ENCODE measurements around the gene ANKRD9. TPM values are rescaled to one million over a fixed set of nuclear protein-coding genes. Genes with fewer than 3 reads are reported as not detected.

The ANKRD9 gene
- total RNA-seq, 1 donor from 2014 or later, result 10.8 TPM

DNA sequence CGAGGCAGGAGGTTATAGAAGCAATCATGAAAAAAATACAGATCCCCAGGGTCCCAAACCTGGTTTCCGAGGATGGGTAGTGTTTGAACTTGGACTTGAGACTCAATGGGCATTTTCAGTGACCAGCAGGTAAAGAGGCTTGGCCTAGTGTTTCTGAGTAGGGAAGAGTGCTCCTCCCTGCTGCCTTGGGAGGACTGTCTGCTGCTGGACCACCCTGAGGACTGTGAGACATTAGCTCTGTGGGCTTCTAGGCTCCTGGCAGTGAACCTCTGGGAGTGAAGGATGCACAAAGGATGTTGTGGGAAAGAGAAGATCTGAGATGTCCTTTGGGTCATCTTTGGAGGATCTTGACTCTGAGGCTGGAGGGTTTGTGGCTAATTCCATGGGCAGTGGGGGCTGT lies 30.5 kb downstream of the ANKRD9 start:
- H4K20me1 ChIP-seq (ENCODE audit: low read depth), result no peaks in the 10 kb centered on the region
- no peaks in the 10 kb centered on the region for H3F3A ChIP-seq (ENCODE audit: low read depth)
- TF ChIP-seq EZH2phosphoT487 (IDR thresholded peaks at IDR 0.05), result no peak
- TF ChIP-seq EZH2 (IDR thresholded peaks at IDR 0.05), result no peak
- TF ChIP-seq, protein P1, sequence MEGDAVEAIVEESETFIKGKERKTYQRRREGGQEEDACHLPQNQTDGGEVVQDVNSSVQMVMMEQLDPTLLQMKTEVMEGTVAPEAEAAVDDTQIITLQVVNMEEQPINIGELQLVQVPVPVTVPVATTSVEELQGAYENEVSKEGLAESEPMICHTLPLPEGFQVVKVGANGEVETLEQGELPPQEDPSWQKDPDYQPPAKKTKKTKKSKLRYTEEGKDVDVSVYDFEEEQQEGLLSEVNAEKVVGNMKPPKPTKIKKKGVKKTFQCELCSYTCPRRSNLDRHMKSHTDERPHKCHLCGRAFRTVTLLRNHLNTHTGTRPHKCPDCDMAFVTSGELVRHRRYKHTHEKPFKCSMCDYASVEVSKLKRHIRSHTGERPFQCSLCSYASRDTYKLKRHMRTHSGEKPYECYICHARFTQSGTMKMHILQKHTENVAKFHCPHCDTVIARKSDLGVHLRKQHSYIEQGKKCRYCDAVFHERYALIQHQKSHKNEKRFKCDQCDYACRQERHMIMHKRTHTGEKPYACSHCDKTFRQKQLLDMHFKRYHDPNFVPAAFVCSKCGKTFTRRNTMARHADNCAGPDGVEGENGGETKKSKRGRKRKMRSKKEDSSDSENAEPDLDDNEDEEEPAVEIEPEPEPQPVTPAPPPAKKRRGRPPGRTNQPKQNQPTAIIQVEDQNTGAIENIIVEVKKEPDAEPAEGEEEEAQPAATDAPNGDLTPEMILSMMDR (IDR thresholded peaks at IDR 0.05), result no peak
- no peak for DNase-seq (ENCODE audit: low spot score)
- no peaks in the 10 kb centered on the region for H3K36me3 ChIP-seq
- no peaks in the 10 kb centered on the region for H3K4me1 ChIP-seq
- no peak overlapping the region for H2AFZ ChIP-seq (replicated peaks)
- H3K4me3 ChIP-seq, result no peak overlapping the region
- H3K27ac ChIP-seq, result no peak overlapping the region
- no peaks in the 10 kb centered on the region for H3K9me3 Mint-ChIP-seq
- no peak overlapping the region for H3K4me3 Mint-ChIP-seq
- H3K27me3 Mint-ChIP-seq (ENCODE audit: insufficient read depth, low read depth), result peaks cover 3% of the 10 kb centered on the region
- H3K9ac ChIP-seq, result no peak overlapping the region
- no peaks in the 10 kb centered on the region for H3K9me3 ChIP-seq (ENCODE audit: low read depth)
- H3K36me3 Mint-ChIP-seq, result peaks cover 18% of the 10 kb centered on the region
- H3K79me2 ChIP-seq (ENCODE audit: low read depth), result no peaks in the 10 kb centered on the region
- no peaks in the 10 kb centered on the region for H3K27me3 ChIP-seq
- H3K4me2 ChIP-seq, result no peak overlapping the region
- H3K27ac Mint-ChIP-seq, result peak overlapping the region; percentile 59
- H3K4me1 Mint-ChIP-seq, result no peaks in the 10 kb centered on the region

DNA sequence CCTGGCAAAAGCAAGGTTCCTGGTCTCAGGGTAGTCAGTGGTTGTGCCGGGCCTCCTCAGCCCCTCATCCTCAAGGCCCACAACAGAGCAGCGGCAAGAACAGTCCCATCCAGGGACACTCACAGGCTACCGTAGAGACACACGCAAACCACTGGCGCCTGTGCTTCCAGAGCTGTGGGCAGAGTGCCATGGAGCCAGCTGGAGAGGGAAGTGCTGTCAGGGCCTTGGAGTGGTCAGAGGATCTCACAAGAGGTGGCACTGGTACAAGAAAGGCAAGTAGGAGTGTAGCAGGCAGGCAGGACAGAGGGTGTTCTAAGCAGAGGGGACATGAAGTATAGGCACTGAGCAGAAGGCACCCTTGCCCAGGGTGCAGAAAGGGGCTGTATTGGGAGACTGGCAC lies 34.6 kb downstream of the ANKRD9 start:
- Mint-ChIP-seq H3K9me3 (no peaks in the 10 kb centered on the region), H3K27me3 (ENCODE audit: insufficient read depth, low read depth) (peaks cover 3% of the 10 kb centered on the region), H3K36me3 (peaks cover 15% of the 10 kb centered on the region), H3K27ac (peak overlapping the region; percentile 38), H3K4me3 (no peak overlapping the region), H3K4me1 (no peaks in the 10 kb centered on the region)
- Histone ChIP-seq H3K27me3 (no peaks in the 10 kb centered on the region), H3K9me3 (ENCODE audit: low read depth) (no peaks in the 10 kb centered on the region), H3K9ac (no peak overlapping the region), H3K4me2 (no peak overlapping the region), H3K4me3 (no peak overlapping the region), H3K4me1 (no peaks in the 10 kb centered on the region), H3F3A (ENCODE audit: low read depth) (no peaks in the 10 kb centered on the region), H3K27ac (no peak overlapping the region), H3K79me2 (ENCODE audit: low read depth) (no peaks in the 10 kb centered on the region), H2AFZ (replicated peaks) (no peak overlapping the region), H4K20me1 (ENCODE audit: low read depth) (no peaks in the 10 kb centered on the region), H3K36me3 (no peaks in the 10 kb centered on the region)
- no peak for DNase-seq (ENCODE audit: low spot score)
- TF ChIP-seq EZH2 (IDR thresholded peaks at IDR 0.05) (no peak), EZH2phosphoT487 (IDR thresholded peaks at IDR 0.05) (no peak)
- TF ChIP-seq, protein P1 (IDR thresholded peaks at IDR 0.05), result no peak

DNA sequence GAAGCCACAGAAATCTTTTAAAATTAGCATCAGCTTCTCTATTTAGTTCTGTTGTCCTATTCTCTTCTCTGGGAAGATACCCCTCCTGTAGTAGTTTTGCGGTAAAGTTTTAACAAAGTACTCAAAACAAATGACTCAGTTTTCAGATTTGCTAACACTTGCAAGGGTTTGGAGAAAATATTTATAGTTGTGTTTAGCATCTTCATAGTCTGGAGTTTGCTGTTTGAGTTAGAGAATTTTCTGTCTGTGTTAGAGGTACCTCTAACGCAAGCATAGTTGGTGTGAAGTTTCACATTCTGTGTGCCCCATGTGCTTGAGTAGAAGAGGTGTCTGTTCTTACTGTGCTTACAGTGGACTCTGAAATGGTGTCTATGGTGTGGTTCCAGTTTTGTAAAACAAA lies 36.0 kb downstream of the ANKRD9 start:
- no peaks in the 10 kb centered on the region for H4K20me1 ChIP-seq (ENCODE audit: low read depth)
- H3K36me3 ChIP-seq, result no peaks in the 10 kb centered on the region
- no peak overlapping the region for H3K27ac ChIP-seq
- H3K4me3 ChIP-seq, result no peak overlapping the region
- TF ChIP-seq, protein P1 (IDR thresholded peaks at IDR 0.05), result no peak
- TF ChIP-seq EZH2 (IDR thresholded peaks at IDR 0.05), result no peak
- no peak for TF ChIP-seq EZH2phosphoT487 (IDR thresholded peaks at IDR 0.05)
- DNase-seq (ENCODE audit: low spot score), result no peak
- no peak overlapping the region for H3K4me3 Mint-ChIP-seq
- no peaks in the 10 kb centered on the region for H3K79me2 ChIP-seq (ENCODE audit: low read depth)
- no peaks in the 10 kb centered on the region for H3K4me1 Mint-ChIP-seq
- H3K4me2 ChIP-seq, result no peak overlapping the region
- no peaks in the 10 kb centered on the region for H3K27me3 Mint-ChIP-seq (ENCODE audit: insufficient read depth, low read depth)
- no peaks in the 10 kb centered on the region for H3K4me1 ChIP-seq
- no peaks in the 10 kb centered on the region for H3F3A ChIP-seq (ENCODE audit: low read depth)
- H3K27me3 ChIP-seq, result no peaks in the 10 kb centered on the region
- H3K9ac ChIP-seq, result no peak overlapping the region
- no peak overlapping the region for H3K27ac Mint-ChIP-seq
- no peaks in the 10 kb centered on the region for H3K9me3 Mint-ChIP-seq
- H3K36me3 Mint-ChIP-seq, result peaks cover 20% of the 10 kb centered on the region
- no peaks in the 10 kb centered on the region for H3K9me3 ChIP-seq (ENCODE audit: low read depth)
- H2AFZ ChIP-seq (replicated peaks), result no peak overlapping the region

Measured in neural progenitor cell (in vitro differentiated cells).